Ramos (cell line): Measurements from ENCODE around the gene MYO5B.
"Not testable (repeated sequence)": the region's sequence is repeated elsewhere in the genome, so short reads cannot be mapped to it uniquely, and the experiment has no call there.

ENCODE experiments used
- in situ Hi-C: fragments of 300-500 bp; cut with MboI; formaldehyde crosslinking; loops from one replicate; pipeline ENCODE4 v1.14.3; 2022; ENCODE audit warnings: low sequenced_read_pairs; ENCODE audit not compliant: unreplicated experiment

Gene MYO5B

DNA sequence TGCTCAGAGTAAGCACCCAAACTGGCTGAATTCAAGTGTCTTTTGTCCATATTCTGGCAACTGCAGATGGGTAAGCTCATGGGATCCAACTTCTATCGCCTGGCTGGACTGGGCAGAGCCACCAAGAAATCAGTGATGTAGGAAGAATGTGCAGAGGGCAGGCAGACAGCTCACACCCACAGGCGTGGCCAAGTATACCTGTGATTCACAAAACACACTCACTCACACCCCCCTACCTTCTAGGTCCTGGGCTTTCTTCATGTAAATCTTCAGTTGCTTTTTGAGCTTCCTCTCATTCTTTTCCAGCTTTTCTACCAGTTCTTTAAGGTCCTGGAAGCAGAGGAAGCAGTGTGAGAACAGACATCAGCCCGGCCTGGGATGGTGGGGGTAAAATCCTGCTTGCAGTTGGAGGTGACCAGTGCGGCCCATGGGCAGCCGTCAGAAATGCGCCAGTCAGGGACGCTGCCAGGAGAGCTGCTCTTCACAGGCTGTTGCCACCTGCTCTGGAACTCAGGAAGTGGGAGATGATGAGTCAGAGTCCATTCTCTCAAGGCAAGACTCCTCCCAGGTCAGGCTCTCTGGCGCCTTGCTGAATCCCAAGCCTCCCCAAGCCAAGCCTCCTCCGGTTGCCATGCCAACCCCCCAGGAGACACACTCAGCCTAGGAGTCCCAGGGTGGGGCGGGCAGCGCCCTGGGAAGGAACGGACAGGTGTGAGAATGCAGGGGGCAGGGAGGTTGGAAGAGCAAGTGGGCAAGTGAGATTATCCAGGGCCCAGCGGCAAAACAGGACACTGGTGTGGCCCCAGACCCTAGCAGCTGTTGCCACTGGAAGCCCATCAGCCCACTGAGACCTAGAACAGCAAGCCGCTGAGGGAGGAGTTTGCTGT, 345.4 kb downstream of the MYO5B start:
- in situ Hi-C loops: loop anchor here (10.0 kb wide), 1 partner anchor 1175 kb away; no protein-coding TSS in a partner anchor

DNA sequence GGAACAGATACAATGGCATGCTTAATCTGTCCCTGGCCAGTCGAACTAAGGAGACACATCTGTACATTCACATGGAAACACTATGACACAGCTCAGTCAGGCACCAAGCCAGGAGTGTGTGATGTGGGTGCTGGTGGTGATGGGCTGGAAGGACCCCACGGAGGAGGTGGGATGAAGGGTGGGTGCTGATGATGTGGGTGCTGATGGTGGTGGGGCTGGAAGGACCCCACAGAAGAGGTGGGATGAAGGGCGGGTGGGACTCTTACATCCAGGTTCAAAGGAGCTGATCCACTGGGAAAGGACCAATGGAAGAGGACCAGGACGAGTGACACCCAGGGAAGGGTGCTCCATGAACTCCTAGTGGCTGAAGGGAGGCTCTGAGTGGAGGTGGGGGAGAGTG, 346.8 kb downstream of the MYO5B start:
- in situ Hi-C loops: no loop called here

DNA sequence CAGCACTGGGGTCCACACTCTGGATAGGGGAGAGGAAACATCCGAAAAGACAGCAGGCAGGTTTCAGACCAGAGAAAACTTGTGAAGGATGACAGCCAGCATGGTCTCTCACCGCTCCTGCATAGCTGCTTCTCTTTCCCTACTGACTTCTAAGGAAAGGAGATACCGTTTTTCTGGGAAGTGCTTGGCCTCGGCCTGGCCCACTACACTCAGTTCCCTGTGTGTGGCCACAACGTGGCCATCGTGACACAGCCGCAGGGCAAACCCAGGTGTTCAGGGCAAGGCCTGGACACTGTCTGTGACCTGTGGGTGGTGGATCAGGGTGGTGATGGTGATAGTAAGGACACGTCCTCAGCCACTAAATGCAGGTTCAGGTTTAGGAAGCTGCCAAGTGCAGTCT, 347.4 kb downstream of the MYO5B start:
- in situ Hi-C loops: no loop called here

DNA sequence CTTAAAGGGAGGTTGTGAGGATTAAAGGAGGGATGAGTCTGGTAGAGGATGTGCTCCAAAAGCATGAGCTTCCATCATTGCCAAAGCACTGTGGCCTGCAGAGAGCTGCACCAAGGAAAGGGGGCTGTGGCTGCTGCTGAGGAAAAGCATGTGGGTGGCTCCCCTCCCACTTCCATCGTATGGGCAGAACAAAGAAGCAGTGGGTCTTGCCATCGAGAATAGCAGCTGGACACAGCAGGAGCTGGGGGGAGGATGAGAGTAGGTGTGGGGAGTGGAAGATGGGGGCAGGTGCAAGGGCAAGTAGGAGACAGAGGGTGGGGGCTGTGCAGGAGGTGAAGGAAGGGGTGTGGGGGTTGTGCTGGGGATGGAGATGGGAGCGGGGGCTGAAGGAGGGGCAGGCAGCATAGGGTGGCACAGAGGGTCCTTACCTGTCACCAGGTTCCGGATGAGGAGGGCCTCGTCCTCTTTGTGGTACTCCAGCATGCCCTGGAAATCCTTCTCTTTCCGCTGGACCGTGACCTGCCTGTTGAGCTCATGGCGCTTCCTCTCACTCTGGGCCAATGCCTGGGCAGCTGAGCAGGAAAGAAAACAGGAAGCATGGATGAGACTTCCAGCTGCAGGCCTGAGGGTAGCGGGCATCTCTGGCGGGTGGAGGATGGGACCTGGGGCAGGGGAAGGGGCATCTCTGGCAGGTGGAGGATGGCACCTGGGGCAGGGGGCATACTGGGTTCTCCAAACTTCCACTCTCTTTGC, 348.1 kb downstream of the MYO5B start:
- in situ Hi-C loops: no loop called here

DNA sequence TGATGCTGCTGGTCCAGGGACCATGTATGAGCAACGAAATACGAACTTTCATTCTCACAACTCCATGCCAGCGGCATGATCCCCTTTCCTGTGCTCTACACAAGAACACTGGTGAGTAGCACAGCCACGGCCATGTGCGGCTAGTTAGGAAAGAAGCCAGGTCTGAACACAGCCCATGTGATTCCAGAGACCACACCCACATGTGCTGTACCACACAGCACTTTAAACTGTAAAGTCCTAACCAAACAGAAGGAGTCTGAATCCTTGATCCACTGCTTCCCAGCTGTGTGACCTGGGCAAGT, 348.6 kb downstream of the MYO5B start:
- in situ Hi-C loops: no loop called here

DNA sequence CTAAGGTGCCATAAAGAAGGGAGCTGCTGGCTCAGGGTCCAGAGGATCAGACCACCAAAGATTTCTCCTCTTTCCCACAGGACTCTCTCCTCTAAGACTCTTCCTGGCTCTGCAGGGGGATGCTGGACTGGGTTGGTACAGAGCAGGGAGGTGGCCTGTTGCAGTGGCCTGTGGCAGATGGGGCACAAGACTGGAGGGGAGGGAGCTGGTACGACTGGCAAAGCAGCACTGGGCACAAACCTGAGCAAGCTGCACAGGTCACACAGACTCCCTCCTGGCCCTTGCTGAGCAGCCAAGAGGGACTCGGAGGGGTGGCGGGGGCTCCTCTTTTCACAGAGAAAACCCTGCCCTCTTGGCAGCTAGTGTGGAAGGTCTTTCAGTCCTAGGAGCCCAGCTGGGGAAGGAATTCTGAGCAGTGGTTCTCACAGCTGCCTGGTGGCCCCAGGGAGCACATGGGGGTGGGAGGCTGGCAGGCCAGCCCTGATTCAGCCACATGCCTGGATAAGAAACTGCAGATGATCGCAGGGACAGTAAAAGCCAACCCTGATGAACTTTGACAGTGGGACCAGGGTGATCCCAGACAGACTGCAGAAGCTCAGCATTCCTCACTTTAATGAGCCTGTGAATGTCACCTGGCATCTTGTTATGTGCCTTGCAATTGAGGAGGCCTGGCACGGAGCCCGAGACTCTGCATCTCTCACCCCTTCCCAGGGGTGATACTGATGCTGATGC, 349.2 kb downstream of the MYO5B start:
- in situ Hi-C loops: no loop called here

DNA sequence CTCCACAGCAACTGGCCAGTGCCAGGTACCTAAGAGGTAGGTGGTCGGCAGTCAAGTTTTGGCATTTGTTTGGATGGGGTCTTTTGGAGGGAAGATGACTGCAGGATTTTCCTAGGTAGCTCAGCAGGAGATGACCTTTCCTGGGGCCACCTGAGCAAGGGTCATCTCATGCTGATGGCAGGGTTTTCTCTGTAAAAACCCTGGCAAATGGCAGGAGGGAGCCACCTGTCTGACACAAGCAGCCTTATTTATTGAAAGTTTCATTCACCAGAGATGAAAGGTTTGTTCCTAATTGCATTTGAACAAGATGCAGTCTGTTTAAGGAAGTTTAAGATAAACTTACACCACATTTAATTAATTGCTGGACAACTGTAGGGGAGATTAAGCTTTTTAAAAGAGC, 350.0 kb downstream of the MYO5B start:
- in situ Hi-C loops: no loop called here

DNA sequence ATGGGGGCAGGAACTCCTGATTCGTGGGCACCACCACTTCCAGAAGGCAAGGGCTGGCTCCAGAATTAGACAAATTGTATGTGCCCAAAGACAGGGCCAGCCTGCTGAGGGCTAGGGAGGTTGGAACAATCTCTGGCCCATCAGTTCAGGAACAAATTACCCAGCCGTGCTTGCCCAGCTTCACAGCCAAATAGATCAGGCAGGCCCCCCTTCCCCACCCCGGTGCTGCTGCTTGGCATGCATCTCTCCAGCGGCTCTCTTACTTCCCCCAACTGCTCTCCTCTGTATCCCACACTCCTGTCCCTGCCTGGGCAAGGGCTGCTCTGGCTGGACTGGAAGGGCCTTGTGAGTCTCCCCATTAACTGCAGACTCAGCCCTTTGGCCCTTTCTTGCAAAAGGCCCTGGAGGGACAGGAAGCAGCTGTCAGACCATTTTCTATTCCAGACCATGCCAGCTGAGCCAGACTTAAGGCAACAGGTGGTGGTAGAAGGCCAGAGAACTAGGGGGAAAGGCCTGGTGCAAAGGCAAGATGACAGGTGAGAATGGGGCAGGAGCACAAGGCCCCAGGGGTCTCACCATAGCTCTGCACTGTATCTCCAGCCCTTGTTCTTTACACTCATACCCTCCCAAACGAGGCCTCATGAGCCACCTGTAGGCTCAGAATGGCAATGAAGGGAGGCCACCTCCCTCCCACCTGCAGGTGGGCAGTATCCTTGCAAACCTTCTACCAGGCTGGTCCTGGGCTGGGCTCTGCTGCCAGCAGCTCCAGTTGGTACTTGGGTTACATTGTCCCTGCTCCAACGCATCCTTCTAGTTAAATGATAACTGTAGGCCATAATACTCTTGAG, 350.9 kb downstream of the MYO5B start:
- in situ Hi-C loops: no loop called here

DNA sequence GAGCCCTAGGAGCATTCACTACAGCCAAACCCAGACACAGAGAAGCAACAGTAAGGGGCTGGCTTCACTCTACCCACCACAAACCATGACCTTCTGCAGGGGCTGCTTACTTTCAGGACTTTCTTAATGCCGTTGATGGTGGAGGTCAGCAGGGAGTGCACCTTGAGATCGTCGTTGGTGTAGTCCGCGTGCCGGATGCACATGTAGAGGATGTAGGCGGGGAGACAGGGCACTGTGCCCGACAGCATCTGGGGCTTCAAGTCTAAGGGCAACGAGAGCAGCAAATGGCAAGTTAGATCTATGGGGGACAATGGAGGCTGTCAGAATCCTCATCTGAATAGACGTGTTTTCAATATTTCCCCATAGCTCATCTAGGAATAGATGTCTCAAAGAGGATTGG, 351.8 kb downstream of the MYO5B start:
- in situ Hi-C loops: no loop called here

DNA sequence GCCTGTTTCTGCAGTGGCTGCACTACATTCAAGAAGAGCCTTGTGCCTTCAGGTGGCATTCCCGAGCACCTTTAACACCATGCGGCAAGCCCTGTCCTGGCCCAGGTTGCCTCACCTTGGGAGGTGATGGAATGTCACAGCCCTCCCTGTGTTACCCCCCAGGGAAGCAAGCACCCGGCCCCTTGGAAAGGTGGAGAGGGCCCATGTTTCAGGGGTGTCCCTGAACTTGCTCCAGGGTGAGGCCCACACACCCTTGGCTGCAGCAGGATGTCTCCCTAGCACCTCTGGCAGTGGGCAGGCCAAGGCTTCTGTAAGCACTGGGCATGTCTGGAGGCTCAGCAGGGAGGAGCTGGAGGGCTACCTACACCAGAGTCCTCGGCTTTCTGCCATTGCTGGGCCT, 352.3 kb downstream of the MYO5B start:
- in situ Hi-C loops: no loop called here

DNA sequence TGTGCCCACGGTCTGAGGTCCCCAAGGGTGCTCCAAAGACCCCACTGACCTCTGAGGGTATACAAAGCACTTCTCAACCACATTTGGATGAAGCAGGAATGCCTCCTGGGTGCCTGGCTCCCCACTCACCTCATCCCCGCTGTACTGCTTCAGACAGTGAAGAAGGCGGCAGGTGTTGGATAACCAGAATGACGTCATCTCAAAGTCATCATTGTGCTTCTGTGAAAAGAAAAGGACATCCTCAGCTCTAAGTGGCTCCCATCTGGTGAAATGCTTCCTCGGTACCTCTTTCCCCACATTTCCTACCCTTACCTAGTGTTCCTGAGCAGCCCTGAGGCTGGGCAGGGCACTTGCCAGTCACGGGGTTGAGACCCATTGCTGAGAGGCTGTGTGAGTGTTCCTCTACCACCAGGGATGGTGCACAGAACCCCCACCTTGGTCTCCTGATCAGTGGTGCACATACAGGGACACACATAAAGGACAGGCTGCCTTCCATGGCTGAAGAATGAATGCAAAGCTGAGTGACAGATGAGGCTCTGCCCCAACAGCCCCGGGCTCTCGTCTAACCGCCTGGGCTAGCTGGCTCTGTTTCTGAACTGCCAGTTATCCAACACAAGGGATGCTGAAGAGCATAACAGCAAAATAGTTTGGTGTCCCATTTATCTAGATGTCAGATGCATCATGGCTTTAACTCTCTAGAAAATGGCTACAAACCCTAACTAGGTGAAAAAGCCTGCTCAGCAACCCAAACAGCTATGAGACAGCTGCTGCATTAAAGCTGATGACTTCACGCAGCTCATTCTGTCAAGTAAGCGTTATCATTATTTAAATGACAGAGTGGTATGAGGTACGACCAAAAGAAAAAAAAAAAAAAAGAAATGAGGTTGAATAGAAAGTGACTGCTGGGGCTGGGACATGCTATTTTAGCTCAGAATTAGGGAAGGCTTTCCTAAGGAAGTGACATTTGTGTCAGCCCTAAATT, 353.4 kb downstream of the MYO5B start:
- in situ Hi-C loops: no loop called here

DNA sequence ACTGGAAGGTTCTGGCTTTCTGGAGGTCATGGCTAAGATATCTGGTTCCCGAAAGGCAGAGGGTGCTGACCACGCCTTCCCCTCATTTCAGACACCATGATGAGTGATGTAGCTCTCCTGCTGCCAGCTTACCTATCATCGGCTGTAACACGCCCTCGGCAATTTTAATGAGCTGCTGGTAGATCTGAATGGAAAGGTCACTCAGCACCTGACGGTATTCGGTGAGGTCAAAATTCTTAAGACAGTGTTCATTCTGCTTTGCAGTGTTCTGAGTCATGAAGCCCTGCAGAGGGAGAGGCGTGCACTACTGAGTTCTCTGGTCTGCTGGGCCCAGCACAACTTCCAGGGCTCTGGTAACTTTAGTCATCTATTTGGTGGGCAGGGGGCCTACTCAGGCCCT, 355.9 kb downstream of the MYO5B start:
- in situ Hi-C loops: no loop called here

DNA sequence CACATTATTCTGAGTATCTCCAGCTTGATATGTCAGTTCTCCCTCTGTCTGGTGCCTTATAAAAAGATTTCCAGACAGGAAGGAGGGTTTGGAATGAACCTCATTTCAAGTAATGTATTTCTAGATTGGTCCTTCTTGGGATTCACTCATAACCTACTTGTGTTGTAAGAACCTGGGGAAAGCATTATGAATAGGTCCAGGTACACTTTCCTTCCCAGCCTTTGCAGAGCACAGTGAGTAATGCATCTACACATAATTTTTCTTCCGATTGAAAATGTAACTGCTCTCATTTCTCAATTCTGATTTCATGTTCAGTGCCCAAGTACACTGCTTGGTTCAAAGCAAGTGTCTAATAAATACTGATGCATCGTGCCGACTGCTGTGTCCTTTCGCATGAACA, 356.6 kb downstream of the MYO5B start:
- in situ Hi-C loops: no loop called here

DNA sequence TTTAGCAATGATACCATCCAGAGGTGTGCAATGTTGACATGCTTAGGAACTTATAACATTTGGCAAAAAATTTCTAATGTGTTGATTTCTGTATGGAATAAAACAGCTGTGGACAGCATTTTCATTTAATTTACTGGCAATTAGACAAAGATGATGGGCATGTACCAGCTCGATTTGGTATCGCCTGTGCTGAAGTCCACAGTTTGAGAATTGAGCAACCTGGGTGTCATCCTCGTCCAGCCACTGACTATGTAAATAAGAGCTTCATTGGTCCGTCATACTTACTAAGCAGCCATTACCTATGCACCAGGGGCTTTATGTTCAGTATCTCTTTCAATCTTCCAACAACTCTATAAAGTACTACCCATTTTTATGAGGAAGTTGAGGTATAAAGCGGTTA, 357.1 kb downstream of the MYO5B start:
- in situ Hi-C loops: no loop called here

DNA sequence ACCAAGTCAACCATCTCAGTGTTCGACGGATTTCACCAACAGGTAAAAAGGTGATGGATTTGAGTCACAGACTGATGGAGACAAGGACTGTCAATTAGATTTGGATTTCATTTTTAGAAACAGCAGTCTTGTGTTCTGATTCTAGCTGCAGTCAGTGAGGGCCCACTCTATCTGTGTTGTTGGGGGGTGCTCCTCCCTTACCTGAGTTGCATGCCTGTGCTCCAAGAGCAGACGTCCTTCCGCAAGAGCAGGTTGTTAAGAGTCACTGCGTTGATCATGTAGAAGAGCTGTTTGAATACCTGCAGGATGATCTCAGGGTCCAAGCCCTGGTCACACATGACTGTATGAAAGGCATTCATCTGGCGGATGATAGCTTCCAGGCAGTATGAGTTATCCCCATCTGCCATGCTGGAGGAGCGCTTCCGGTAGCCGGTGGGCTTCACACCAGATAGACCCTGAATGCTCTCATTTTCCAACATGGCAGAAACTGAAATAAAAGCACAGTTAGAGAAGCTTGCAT, 357.6 kb downstream of the MYO5B start:
- in situ Hi-C loops: not testable (repeated sequence)

DNA sequence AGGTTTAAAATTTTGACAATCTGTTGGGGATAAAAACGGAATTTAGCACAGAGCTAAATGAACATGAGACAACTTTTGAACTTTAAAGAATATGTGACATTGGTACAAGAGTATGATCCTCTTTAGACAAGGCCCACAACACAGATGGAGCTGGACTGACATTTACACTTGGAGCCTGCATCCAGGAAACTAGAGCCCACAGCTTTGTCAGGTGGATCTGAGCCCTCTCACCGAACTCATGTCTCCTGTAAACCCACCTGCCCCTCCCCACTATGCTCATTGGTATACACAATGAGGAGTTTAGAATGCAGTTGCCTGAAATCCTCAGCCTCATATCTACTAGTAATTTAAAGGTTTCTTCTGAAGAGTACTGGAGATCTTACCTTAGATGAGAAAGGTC, 359.5 kb downstream of the MYO5B start:
- in situ Hi-C loops: no loop called here

DNA sequence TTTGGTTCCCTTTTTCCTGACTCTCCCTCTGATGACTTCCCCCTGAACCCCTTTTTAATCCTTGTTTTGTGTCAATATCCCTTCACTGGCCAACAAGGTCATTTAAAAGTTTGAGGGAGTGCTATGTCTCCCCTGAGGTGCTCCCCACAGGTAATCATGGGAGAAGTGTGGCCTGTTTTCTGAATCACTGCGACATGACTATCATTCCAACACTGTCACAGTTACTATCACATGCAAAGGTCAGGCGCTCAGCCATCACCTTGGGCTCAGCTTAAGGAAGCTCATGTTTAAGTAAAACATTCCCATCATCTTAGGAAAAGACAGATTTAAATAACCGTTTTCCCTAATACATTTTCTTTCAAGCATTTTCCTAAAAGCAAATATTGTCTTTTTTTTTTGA, 360.7 kb downstream of the MYO5B start:
- in situ Hi-C loops: no loop called here

DNA sequence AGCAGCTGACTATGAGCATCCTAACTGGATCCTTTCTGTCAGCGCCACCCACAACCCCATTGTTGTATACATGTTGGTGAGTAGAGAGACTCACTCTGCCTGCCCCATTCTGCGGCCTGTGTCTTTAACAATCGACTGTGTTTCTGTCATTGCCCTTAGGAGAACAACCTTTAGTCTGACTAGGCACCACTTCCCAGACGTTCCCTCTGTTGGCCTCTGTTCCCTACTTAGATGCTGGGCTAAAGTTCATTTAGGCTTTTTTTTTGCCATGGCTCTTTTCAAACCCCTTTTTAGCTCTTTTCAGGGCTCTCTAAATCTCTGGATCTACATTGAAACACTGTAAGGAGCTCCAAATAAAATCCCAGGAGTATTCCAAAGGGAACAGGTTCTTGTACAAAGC, 361.1 kb downstream of the MYO5B start:
- in situ Hi-C loops: no loop called here

DNA sequence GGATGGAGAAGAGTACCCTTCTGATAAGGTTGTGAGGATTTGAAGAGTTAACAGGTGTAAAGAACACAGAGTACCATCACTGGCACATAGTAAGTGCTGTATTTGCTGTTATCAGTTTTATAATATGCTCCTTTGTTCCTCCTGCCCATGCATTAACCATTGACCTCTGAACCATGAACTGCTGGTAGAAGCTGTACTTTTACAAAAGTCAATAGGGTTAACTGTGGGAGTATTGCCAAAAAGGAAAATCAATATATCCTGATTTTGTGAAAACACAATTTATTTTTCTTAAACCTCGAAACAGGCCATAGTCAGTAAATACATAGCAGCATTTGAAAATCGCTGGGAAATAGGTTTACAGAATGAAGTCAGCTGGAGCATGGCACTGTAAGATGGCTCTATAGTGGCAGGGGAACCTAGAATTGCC, 362.7 kb downstream of the MYO5B start:
- in situ Hi-C loops: no loop called here
